Lower leg skin (tissue), 4 donors: ENCODE data around the gene FGF12. TPM values are rescaled to one million over a fixed set of nuclear protein-coding genes. Genes with fewer than 3 reads are reported as not detected.

Experiments used
- DNase-seq, 2 donors: peaks; one replicate each; pipeline ENCODE4 v3.0.0-alpha.2; 2019; ENCODE audit warnings: low spot score in 2 of 2
- H3K4me3 ChIP-seq: fragments of 200-600 bp; sonication (generic); 2 replicates; pipeline ENCODE4 v1.5.1; 2017; ENCODE audit warnings: mild to moderate bottlenecking, low read depth; ENCODE audit not compliant: poor library complexity, severe bottlenecking
- POLR2A ChIP-seq, 2 donors: fragments of 450-650 bp; IDR thresholded peaks; one replicate each; pipeline ENCODE4 v1.6.1; 2016 to 2017; ENCODE audit warnings: antibody characterized with exemption in 2 of 2, mild to moderate bottlenecking in 1 of 2, moderate library complexity in 1 of 2
- WGBS, 2 donors: methylation state at CpG; one replicate each; pipeline ENCODE4 v1.1.5; 2018; 5-methylcytosine and 5-hydroxymethylcytosine counted together
- intact Hi-C: fragments of 100-400 bp; cut with DNase I; formaldehyde crosslinking; loops from one replicate; pipeline ENCODE4 v1.15.0; 2023; ENCODE audit warnings: low total_unique reads
- total RNA-seq, 4 donors: library from RNA; depleted of rRNA; stranded (reverse); fragments of >200 nt; gene quantifications; one replicate each; pipeline ENCODE4 v1.1.0, GENCODE V29; 2016
- TF ChIP-seq, protein P1 (sequence below), 3 donors: fragments of 450-650 bp; IDR thresholded peaks; one replicate each; pipeline ENCODE4 v1.5.1; 2016; ENCODE audit warnings: antibody characterized with exemption in 3 of 3, mild to moderate bottlenecking in 3 of 3, moderate library complexity in 2 of 3

FGF12 gene
- total RNA-seq, 4 donors from 2014 or later = 0.05 to 0.45 (median 0.19) TPM; not detected in 1

DNA sequence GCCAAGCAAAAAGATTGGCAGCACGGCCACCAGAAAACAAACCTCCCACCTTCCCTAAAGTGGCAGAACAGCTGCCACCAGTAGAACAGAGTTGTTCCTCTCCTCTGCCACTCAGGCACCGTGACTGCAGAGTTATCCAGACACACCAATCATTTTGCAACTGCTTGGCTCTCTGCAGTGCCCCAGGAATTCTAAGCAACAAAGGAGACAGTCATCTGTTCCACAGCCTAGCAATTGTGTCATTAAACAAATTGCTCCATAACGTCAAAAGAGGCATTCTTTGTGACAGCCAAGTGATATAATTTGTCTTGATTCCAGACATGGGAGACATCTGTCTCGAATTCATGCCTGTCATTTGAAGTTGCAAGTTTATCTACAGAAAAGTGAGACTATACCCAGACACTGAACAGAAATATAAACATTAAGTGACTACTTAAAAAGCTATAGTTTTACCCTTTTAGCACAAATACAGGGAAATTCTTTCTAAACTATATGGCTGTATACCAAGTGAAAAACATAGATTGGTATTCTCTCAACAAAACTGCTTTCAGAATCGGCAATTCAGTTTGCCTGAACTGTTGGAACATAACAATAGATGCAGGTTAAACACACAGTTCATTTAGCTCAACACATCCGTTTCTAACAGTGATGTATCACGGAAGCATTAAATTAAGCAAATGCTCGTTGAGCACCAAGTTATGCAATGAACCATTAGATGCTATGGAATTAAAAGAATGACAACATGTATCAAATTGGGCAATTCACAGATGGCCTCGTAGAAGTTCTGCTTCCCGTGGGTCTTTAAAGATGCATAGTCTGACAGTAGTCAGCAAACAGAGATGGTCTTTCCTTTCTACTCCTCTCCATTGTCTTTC, 281.3 kb downstream of the FGF12 start:
- WGBS, 2 donors = 23 to 30% methylated on average over 10 of the region's 10 CpGs

DNA sequence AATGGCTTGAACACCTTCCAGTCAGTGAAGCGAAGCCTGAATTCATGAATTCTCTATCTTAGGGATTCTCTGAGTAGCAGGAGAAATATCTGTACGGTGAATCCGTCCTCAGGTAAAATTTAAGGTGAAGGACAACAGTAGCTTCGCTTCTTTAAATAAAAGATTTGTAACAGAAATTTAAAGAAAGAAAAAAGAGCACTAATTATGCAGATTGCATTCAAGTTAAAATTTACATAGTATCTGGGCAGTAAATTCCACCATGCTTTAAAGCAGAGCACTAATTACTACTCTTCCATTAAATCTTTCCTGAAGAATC, 282.6 kb downstream of the FGF12 start:
- intact Hi-C loops = no loop called here
- no peak overlapping the region for H3K4me3 ChIP-seq
- TF ChIP-seq, protein P1, sequence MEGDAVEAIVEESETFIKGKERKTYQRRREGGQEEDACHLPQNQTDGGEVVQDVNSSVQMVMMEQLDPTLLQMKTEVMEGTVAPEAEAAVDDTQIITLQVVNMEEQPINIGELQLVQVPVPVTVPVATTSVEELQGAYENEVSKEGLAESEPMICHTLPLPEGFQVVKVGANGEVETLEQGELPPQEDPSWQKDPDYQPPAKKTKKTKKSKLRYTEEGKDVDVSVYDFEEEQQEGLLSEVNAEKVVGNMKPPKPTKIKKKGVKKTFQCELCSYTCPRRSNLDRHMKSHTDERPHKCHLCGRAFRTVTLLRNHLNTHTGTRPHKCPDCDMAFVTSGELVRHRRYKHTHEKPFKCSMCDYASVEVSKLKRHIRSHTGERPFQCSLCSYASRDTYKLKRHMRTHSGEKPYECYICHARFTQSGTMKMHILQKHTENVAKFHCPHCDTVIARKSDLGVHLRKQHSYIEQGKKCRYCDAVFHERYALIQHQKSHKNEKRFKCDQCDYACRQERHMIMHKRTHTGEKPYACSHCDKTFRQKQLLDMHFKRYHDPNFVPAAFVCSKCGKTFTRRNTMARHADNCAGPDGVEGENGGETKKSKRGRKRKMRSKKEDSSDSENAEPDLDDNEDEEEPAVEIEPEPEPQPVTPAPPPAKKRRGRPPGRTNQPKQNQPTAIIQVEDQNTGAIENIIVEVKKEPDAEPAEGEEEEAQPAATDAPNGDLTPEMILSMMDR (IDR thresholded peaks at IDR 0.05) = no peak
- no peak for TF ChIP-seq POLR2A (IDR thresholded peaks at IDR 0.05)
- no peak for DNase-seq
- WGBS, 2 donors = 30 to 37% methylated on average over 4 of the region's 4 CpGs

More for the DNA sequence above, 281.3 kb downstream of the FGF12 start:
- DNase-seq = no peak
- TF ChIP-seq, protein P1 (IDR thresholded peaks at IDR 0.05) = no peak
- no peak for TF ChIP-seq POLR2A (IDR thresholded peaks at IDR 0.05)
- H3K4me3 ChIP-seq = no peak overlapping the region
- intact Hi-C loops = no loop called here

DNA sequence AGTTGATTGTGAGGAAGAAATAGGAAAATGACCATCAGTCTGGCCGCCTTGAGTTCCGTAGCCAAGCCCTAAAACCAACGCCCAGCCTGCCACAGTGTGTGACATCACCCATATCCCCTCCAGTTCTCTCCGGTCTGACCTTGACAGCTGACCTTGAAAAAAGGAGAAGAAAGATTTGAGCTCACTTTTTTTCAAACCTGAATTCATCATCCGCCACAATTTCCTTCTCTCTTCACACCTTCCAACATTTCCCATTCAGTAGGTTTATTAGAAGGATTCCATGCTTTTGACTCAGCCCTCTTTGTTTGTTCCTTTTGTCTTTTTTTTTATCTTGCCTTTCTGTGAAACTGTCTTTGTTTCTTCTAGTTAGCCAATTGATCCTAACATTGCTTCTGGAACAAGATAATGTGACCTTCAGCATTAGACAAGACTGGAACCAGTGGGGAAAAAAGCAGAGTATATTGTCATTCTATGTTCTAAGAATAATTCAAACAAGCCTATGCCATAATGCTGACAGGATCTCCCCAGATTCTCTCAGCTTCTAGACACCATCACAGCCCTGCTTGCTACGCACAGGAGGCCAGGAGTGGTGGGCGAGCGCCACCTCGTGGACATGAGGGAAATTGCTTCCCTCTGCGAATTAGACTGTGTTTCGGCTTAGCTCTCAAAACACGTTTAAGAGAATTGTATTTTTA, 283.1 kb downstream of the FGF12 start:
- WGBS, 2 donors = 18 to 22% methylated on average over 12 of the region's 12 CpGs
- H3K4me3 ChIP-seq = no peak overlapping the region
- TF ChIP-seq POLR2A (IDR thresholded peaks at IDR 0.05) = no peak
- TF ChIP-seq, protein P1 (IDR thresholded peaks at IDR 0.05) = peak in 1 of 3 donors; percentile 32
- intact Hi-C loops = no loop called here
- peak; percentile 39 to 90 for DNase-seq

DNA sequence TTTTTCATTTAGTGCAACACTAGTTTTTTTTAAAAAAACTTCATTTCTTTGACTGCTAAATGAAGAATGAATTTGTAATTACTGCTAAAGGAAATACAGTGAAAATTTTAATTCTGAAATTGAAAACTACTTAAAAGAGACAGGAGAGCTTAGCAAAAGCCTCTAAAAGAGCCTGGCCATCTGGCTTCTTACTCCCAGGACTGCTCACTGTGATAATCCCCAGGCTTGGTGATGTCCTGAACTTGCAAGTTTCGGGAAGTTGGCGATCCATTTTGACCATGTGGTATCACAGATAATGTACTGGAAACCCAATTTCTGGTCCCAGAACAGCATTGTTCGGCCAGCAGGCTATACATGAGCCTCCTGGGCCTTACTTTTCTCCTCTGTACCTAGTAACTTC, 292.1 kb downstream of the FGF12 start:
- TF ChIP-seq, protein P1 (IDR thresholded peaks at IDR 0.05) = no peak
- no peak for TF ChIP-seq POLR2A (IDR thresholded peaks at IDR 0.05)
- DNase-seq = no peak
- H3K4me3 ChIP-seq = no peak overlapping the region
- intact Hi-C loops = no loop called here
- WGBS, 2 donors = 69 to 85% methylated on average over 3 of the region's 3 CpGs

DNA sequence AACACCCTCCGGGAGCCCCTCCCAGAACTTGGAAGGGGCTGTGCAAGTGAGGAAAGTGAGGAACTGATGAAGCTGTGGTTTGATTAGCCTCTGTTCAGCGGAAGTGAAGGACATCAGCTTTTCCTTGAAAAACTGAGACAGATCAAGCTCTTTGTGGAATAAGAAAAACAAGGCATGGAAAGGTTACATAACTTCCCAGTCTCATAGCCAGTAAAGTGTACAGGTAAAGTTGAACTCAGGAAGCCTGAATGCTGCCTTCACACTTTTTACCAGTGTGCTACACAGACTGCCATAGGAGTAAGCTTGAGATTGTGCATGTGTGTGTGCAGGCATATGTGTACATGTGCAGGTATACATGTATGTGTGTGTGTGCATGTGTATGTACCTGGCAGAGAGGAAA, 293.2 kb downstream of the FGF12 start:
- intact Hi-C loops = loop anchor here (5.0 kb wide), 1 partner anchor 1412 kb away; no protein-coding TSS in a partner anchor
- WGBS, 2 donors = 80 to 88% methylated on average over 2 of the region's 2 CpGs

More for the DNA sequence above, 293.2 kb downstream of the FGF12 start:
- no peak for DNase-seq
- no peak for TF ChIP-seq POLR2A (IDR thresholded peaks at IDR 0.05)
- TF ChIP-seq, protein P1 (IDR thresholded peaks at IDR 0.05) = no peak
- no peak overlapping the region for H3K4me3 ChIP-seq
